Astrocyte of the cerebellum (primary cell): ENCODE results near the gene LGALS3.

Experiments
- DNase-seq: peaks from one replicate; pipeline ENCODE4 v3.0.0-alpha.2; 2011; ENCODE audit warnings: low read depth
- H3K4me3 ChIP-seq: 2 replicates; pipeline ENCODE4 v1.5.1; 2011; ENCODE audit warnings: mild to moderate bottlenecking, low read depth, low read length, moderate library complexity
- CTCF ChIP-seq: IDR thresholded peaks from 2 replicates; pipeline ENCODE4 v1.5.1; 2012; ENCODE audit warnings: low read length, low read depth, moderate library complexity, mild to moderate bottlenecking; ENCODE audit errors: missing control alignments
- in situ Hi-C: cut with HindIII; loops from 2 replicates; pipeline ENCODE4 v1.10.0; 2017; ENCODE audit warnings: low sequenced_read_pairs

Gene LGALS3

GRCh38 chr14:55114720-55115119, 14.3 kb upstream of the LGALS3 start:
- no peak overlapping the region for H3K4me3 ChIP-seq
- DNase-seq: no peak
- in situ Hi-C loops: no loop called here
- no peak for TF ChIP-seq CTCF

GRCh38 chr14:55115460-55115859, 13.6 kb upstream of the LGALS3 start:
- H3K4me3 ChIP-seq: no peak overlapping the region
- in situ Hi-C loops: no loop called here
- DNase-seq: no peak
- TF ChIP-seq CTCF: no peak

GRCh38 chr14:55115861-55116245, 13.2 kb upstream of the LGALS3 start:
- H3K4me3 ChIP-seq: no peak overlapping the region
- TF ChIP-seq CTCF: no peak
- in situ Hi-C loops: no loop called here
- DNase-seq: no peak

- DNase-seq: no peak
- no peak for TF ChIP-seq CTCF
- in situ Hi-C loops: no loop called here
- no peak overlapping the region for H3K4me3 ChIP-seq
Measured at GRCh38 chr14:55116246-55117030, 12.6 kb upstream of the LGALS3 start.

- peak; percentile 70 for DNase-seq
- H3K4me3 ChIP-seq: no peak overlapping the region
- TF ChIP-seq CTCF: no peak
- in situ Hi-C loops: no loop called here
Measured at GRCh38 chr14:55117803-55118441, 11.1 kb upstream of the LGALS3 start.

- in situ Hi-C loops: no loop called here
- H3K4me3 ChIP-seq: no peak overlapping the region
- DNase-seq: no peak
- TF ChIP-seq CTCF: no peak
Measured at GRCh38 chr14:55118761-55119160, 10.3 kb upstream of the LGALS3 start.
